WERI-Rb-1 (cell line): ENCODE results near the gene RTTN.

Experiments used
- DNase-seq: peaks from one replicate; pipeline ENCODE4 v3.0.0-alpha.2; 2020
- H3K27ac ChIP-seq: fragments of 250-450 bp; sonication (Bioruptor Pico); 2 replicates; pipeline ENCODE4 v1.5.1; 2020; ENCODE audit warnings: mild to moderate bottlenecking, moderate library complexity
- H3K27me3 ChIP-seq: fragments of 250-450 bp; sonication (Bioruptor Pico); 2 replicates; pipeline ENCODE4 v1.5.1; 2021; ENCODE audit warnings: mild to moderate bottlenecking, low read depth, moderate library complexity; ENCODE audit not compliant: insufficient read depth, severe bottlenecking
- H3K36me3 ChIP-seq: fragments of 250-450 bp; sonication (Bioruptor Pico); 2 replicates; pipeline ENCODE4 v1.5.1; 2020; ENCODE audit warnings: mild to moderate bottlenecking, moderate library complexity
- H3K4me3 ChIP-seq: 2 replicates; pipeline ENCODE4 v1.5.1; 2011; ENCODE audit warnings: low read depth, mild to moderate bottlenecking, control low read depth, low read length
- H3K9me3 ChIP-seq: fragments of 250-450 bp; sonication (Bioruptor Pico); 2 replicates; pipeline ENCODE4 v1.5.1; 2021; ENCODE audit warnings: mild to moderate bottlenecking, moderate library complexity; ENCODE audit not compliant: severe bottlenecking
- CTCF ChIP-seq: IDR thresholded peaks from 2 replicates; pipeline ENCODE4 v1.5.1; 2011; ENCODE audit warnings: low read depth, mild to moderate bottlenecking, control low read depth, inconsistent platforms, low read length

Gene RTTN

GRCh38 chr18:70074116-70074515 is 131.4 kb downstream of the RTTN start:
- no peaks in the 10 kb centered on the region for H3K27me3 ChIP-seq
- H3K36me3 ChIP-seq, result 0 out of 2 replicates have a peak, but pooled peaks cover 3% of the 10 kb centered on the region
- no peaks in the 10 kb centered on the region for H3K9me3 ChIP-seq
- DNase-seq, result no peak
- H3K4me3 ChIP-seq, result no peak overlapping the region
- TF ChIP-seq CTCF, result no peak
- no peak overlapping the region for H3K27ac ChIP-seq

DNA sequence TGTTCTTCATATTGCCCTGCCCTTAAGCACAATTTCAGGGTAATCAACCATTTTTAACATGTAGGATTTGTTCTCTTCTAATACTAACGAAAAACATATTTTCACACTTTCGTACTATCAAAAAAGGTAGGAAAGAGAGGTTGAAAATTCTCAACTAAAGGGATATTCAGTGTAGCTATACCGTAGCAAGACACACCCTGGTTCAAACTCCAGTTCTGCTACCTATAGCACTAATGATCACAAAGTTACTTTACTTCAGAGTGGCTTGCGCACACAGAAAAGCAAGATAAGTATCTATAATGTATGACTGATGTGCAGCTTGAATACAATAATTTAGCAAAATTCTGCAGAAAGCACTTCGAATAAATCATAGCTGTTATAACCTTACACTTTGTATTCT is 132.1 kb downstream of the RTTN start:
- TF ChIP-seq CTCF, result no peak
- H3K27ac ChIP-seq, result no peak overlapping the region
- 0 out of 2 replicates have a peak, but pooled peaks cover 3% of the 10 kb centered on the region for H3K36me3 ChIP-seq
- H3K4me3 ChIP-seq, result no peak overlapping the region
- no peaks in the 10 kb centered on the region for H3K27me3 ChIP-seq
- DNase-seq, result no peak
- H3K9me3 ChIP-seq, result no peaks in the 10 kb centered on the region

GRCh38 chr18:70072678-70073077 is 132.8 kb downstream of the RTTN start:
- H3K36me3 ChIP-seq, result 0 out of 2 replicates have a peak, but pooled peaks cover 3% of the 10 kb centered on the region
- DNase-seq, result no peak
- no peak overlapping the region for H3K27ac ChIP-seq
- no peaks in the 10 kb centered on the region for H3K27me3 ChIP-seq
- no peak for TF ChIP-seq CTCF
- H3K4me3 ChIP-seq, result no peak overlapping the region
- no peaks in the 10 kb centered on the region for H3K9me3 ChIP-seq

GRCh38 chr18:70069965-70070364 is 135.5 kb downstream of the RTTN start:
- H3K36me3 ChIP-seq, result 0 out of 2 replicates have a peak, but pooled peaks cover 3% of the 10 kb centered on the region
- H3K4me3 ChIP-seq, result no peak overlapping the region
- no peak for TF ChIP-seq CTCF
- H3K27ac ChIP-seq, result no peak overlapping the region
- no peaks in the 10 kb centered on the region for H3K9me3 ChIP-seq
- H3K27me3 ChIP-seq, result no peaks in the 10 kb centered on the region
- DNase-seq, result no peak

DNA sequence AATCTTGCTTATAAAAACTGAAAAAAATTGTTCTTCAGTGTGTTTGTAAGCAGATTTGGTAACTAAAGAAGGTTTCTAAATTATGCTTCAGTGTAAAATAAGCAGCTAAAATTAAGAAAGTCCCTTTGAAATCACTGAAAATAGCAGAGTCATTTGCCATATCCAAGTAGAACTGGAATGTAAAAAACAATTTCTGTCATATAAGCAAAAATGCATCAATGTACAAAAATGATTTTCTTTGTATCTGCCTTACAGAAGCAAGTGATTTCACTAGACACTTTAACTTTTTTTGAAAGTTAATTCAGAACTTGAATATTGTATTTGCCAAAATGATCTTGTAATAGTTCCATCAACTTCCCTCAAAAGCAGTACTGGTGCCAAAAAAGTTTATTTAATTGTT is 136.1 kb downstream of the RTTN start:
- H3K27ac ChIP-seq, result no peak overlapping the region
- H3K4me3 ChIP-seq, result no peak overlapping the region
- no peak for DNase-seq
- TF ChIP-seq CTCF, result no peak
- H3K36me3 ChIP-seq, result 0 out of 2 replicates have a peak, but pooled peaks cover 3% of the 10 kb centered on the region
- H3K9me3 ChIP-seq, result no peaks in the 10 kb centered on the region
- no peaks in the 10 kb centered on the region for H3K27me3 ChIP-seq

DNA sequence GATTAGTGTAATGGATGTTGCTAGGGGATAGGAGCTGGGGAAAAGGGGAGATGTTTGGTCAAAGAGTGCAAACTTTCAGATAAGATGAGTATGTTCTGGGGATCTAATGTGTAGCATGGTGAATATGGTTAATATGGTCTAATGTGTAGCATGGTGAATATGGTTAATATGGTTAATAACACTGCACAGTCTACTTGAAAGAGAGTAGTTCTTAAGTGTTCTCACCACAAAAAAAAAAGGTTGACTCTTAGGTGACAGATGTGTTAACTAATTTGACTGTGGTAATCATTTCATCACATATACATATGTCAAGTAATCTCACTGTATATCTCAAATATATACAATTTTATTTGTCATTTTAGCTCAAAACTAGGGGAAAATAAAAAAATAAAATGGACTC is 136.5 kb downstream of the RTTN start:
- Histone ChIP-seq H3K27me3 (no peaks in the 10 kb centered on the region), H3K27ac (no peak overlapping the region), H3K36me3 (0 out of 2 replicates have a peak, but pooled peaks cover 3% of the 10 kb centered on the region), H3K9me3 (no peaks in the 10 kb centered on the region), H3K4me3 (no peak overlapping the region)
- TF ChIP-seq CTCF, result no peak
- DNase-seq, result no peak
